Keratinocyte (primary cell): ENCODE data around the gene BEND5. TPM values are rescaled to one million over a fixed set of nuclear protein-coding genes. Genes with fewer than 3 reads are reported as not detected.
A peak's percentile ranks its signal among the peaks of the same experiment; 100 is the strongest.

Experiments used
- DNase-seq: peaks from one replicate; pipeline ENCODE4 v3.0.0-alpha.2; 2011; ENCODE audit warnings: low read depth, missing footprints, low spot score
- FAIRE-seq: peaks from 2 replicates; lab custom pipeline; 2011; peaks lifted over from hg19 to GRCh38; lab: Jason Lieb, UNC
- H2AFZ ChIP-seq: 2 replicates; pipeline ENCODE4 v1.6.0; 2012; ENCODE audit warnings: low read length, control low read depth, inconsistent platforms; ENCODE audit not compliant: control insufficient read depth
- H3K27ac ChIP-seq: 2 replicates; pipeline ENCODE4 v1.5.1; 2011; ENCODE audit warnings: low read length; ENCODE audit not compliant: control insufficient read depth, insufficient read depth
- H3K27me3 ChIP-seq: 3 replicates; pipeline ENCODE4 v1.6.0; 2011; ENCODE audit warnings: low read length; ENCODE audit not compliant: control insufficient read depth, insufficient read depth; ENCODE audit errors: extremely low read depth
- H3K36me3 ChIP-seq, 2 experiments: 2 replicates in 1 of 2; 3 replicates in 1 of 2; pipeline ENCODE4 v1.5.1; 2011; ENCODE audit warnings: low read length in 2 of 2, mild to moderate bottlenecking in 1 of 2; ENCODE audit not compliant: control insufficient read depth in 2 of 2, insufficient read depth in 2 of 2; ENCODE audit errors: extremely low read depth in 1 of 2
- H3K4me1 ChIP-seq: 3 replicates; pipeline ENCODE4 v1.5.1; 2011; ENCODE audit warnings: low read length; ENCODE audit not compliant: control insufficient read depth, insufficient read depth; ENCODE audit errors: extremely low read depth
- H3K4me2 ChIP-seq: 3 replicates; pipeline ENCODE4 v1.6.0; 2011; ENCODE audit warnings: low read depth, low read length; ENCODE audit not compliant: control insufficient read depth, insufficient read depth; ENCODE audit errors: extremely low read depth
- H3K4me3 ChIP-seq, 3 experiments: fragments of 200-600 bp in 1 of 3; sonication (generic) in 1 of 3; 2 replicates in 2 of 3; 3 replicates in 1 of 3; pipeline ENCODE4 v1.5.1; 2011 to 2016; ENCODE audit warnings: low read length in 3 of 3, mild to moderate bottlenecking in 3 of 3, control low read depth in 2 of 3, inconsistent platforms in 1 of 3, low read depth in 1 of 3, mixed read lengths in 1 of 3, mixed run types in 1 of 3, moderate library complexity in 1 of 3; ENCODE audit not compliant: control insufficient read depth in 2 of 3, insufficient read depth in 2 of 3; ENCODE audit errors: extremely low read depth in 1 of 3
- H3K79me2 ChIP-seq: 2 replicates; pipeline ENCODE4 v1.6.0; 2012; ENCODE audit warnings: low read length; ENCODE audit not compliant: control insufficient read depth, insufficient read depth
- H3K9ac ChIP-seq: 3 replicates; pipeline ENCODE4 v1.6.0; 2011; ENCODE audit warnings: low read length; ENCODE audit not compliant: control insufficient read depth, insufficient read depth; ENCODE audit errors: extremely low read depth
- H3K9me1 ChIP-seq: 3 replicates; pipeline ENCODE4 v1.6.0; 2011; ENCODE audit warnings: low read length; ENCODE audit not compliant: control insufficient read depth, insufficient read depth; ENCODE audit errors: extremely low read depth
- H3K9me3 ChIP-seq: 2 replicates; pipeline ENCODE4 v1.5.1; 2012; ENCODE audit warnings: low read depth, low read length; ENCODE audit not compliant: control insufficient read depth
- H4K20me1 ChIP-seq: 3 replicates; pipeline ENCODE4 v1.6.0; 2011; ENCODE audit warnings: low read length; ENCODE audit not compliant: control insufficient read depth, insufficient read depth; ENCODE audit errors: extremely low read depth
- EZH2 ChIP-seq: IDR thresholded peaks from one replicate; pipeline ENCODE4 v1.6.1; 2012; ENCODE audit warnings: inconsistent platforms, mild to moderate bottlenecking, low read length, moderate library complexity
- dilution Hi-C: fragments of 300-500 bp; cut with MboI; formaldehyde crosslinking; loops from one replicate; pipeline ENCODE4 v1.7.0; 2020; ENCODE audit warnings: low sequenced_read_pairs; ENCODE audit not compliant: extremely low pct_ligation_motif_present
- polyA plus RNA-seq, 5 experiments: library from polyadenylated mRNA; depleted of rRNA in 3 of 5; stranded (reverse) in 3 of 5; stranded (forward) in 1 of 5; unstranded in 1 of 5; fragments of >200 nt; gene quantifications; 1 replicate in 1 of 5; 2 replicates in 3 of 5; 3 replicates in 1 of 5; pipeline versions ENCODE4 v1.2.1 to v1.2.3, GENCODE V29; 2011 to 2012; ENCODE audit warnings: missing spikeins in 2 of 5, low read depth in 1 of 5, low replicate concordance in 1 of 5
- TF ChIP-seq, protein P1 (sequence below), 3 experiments: IDR thresholded peaks in 1 of 3; conservative IDR thresholded peaks in 1 of 3; optimal IDR thresholded peaks in 1 of 3; 2 replicates in 2 of 3; 3 replicates in 1 of 3; pipeline versions ENCODE3 to v1.5.1; 2011; ENCODE audit warnings: low read length in 3 of 3, mild to moderate bottlenecking in 3 of 3, moderate library complexity in 2 of 3, control low read depth in 1 of 3, inconsistent platforms in 1 of 3; ENCODE audit not compliant: insufficient read depth in 2 of 3; ENCODE audit errors: extremely low read depth in 1 of 3

BEND5 gene
- polyA plus RNA-seq, 1 donor (not counting 4 experiments of a cell fraction or from before 2014, with no cell fraction given), result not detected

DNA sequence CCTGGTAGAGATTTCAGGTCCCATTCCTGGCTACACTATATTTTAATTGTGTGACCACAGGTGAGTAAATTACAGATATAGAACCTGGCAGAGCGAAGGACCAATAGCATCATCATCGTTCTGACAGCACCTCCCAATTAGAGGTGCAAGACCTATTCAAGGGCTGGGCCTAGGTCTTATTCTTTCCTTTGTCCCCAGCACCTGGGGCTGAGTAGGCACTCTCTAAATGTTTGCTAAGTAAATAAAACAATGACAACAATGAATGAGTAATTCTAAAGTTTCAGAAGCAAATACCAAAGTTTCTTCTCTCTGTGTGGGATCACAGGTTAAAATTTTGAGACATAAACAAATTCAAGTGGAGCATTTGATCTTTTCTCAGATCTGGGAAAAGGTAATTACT, 32.7 kb downstream of the BEND5 start:
- H2AFZ ChIP-seq, result no peak overlapping the region
- H3K27ac ChIP-seq, result no peak overlapping the region
- H3K9me1 ChIP-seq, result no peaks in the 10 kb centered on the region
- TF ChIP-seq, protein P1, sequence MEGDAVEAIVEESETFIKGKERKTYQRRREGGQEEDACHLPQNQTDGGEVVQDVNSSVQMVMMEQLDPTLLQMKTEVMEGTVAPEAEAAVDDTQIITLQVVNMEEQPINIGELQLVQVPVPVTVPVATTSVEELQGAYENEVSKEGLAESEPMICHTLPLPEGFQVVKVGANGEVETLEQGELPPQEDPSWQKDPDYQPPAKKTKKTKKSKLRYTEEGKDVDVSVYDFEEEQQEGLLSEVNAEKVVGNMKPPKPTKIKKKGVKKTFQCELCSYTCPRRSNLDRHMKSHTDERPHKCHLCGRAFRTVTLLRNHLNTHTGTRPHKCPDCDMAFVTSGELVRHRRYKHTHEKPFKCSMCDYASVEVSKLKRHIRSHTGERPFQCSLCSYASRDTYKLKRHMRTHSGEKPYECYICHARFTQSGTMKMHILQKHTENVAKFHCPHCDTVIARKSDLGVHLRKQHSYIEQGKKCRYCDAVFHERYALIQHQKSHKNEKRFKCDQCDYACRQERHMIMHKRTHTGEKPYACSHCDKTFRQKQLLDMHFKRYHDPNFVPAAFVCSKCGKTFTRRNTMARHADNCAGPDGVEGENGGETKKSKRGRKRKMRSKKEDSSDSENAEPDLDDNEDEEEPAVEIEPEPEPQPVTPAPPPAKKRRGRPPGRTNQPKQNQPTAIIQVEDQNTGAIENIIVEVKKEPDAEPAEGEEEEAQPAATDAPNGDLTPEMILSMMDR (optimal IDR thresholded peaks at IDR 0.05 in 1 of 3, IDR thresholded peaks at IDR 0.05 in 1 of 3, conservative IDR thresholded peaks at IDR 0.05 in 1 of 3; ENCODE audit: extremely low read depth in 1 of 3, insufficient read depth in 2 of 3, low read length in 3 of 3), result no peak
- no peak for TF ChIP-seq EZH2
- no peak for DNase-seq
- no peak overlapping the region for H3K4me3 ChIP-seq
- H3K9me3 ChIP-seq, result no peaks in the 10 kb centered on the region
- H3K79me2 ChIP-seq, result no peaks in the 10 kb centered on the region
- no peak for FAIRE-seq
- dilution Hi-C loops, result no loop called here
- H3K4me1 ChIP-seq, result no peaks in the 10 kb centered on the region
- H3K36me3 ChIP-seq, result no peaks in the 10 kb centered on the region
- H3K27me3 ChIP-seq, result no peaks in the 10 kb centered on the region
- H4K20me1 ChIP-seq, result no peaks in the 10 kb centered on the region
- H3K4me2 ChIP-seq, result no peak overlapping the region
- no peak overlapping the region for H3K9ac ChIP-seq

DNA sequence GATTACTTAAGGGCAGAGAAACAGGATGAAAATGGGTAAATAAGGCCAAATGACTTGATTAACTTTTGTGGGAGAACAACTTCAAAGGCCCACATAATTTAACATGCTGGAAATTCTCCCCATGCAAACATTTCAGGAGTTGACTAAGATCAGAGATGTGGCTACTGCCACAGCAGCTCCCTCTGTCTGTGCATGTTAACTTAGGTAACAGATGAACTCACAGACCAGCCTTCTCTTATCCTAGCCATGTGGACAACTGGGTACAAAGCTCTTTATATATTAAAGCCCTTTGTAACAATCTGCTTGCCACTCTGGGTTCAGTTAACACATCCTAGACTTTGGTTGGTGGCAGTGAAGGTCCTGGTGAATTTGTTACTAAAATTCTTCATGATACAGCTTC, 33.2 kb downstream of the BEND5 start:
- Histone ChIP-seq H4K20me1 (no peaks in the 10 kb centered on the region), H3K9me3 (no peaks in the 10 kb centered on the region), H2AFZ (no peak overlapping the region), H3K9ac (no peak overlapping the region), H3K79me2 (no peaks in the 10 kb centered on the region), H3K27ac (no peak overlapping the region), H3K36me3 (no peaks in the 10 kb centered on the region), H3K27me3 (no peaks in the 10 kb centered on the region), H3K4me2 (no peak overlapping the region), H3K4me1 (no peaks in the 10 kb centered on the region), H3K4me3 (no peak overlapping the region), H3K9me1 (no peaks in the 10 kb centered on the region)
- no peak for TF ChIP-seq EZH2
- TF ChIP-seq, protein P1 (optimal IDR thresholded peaks at IDR 0.05 in 1 of 3, IDR thresholded peaks at IDR 0.05 in 1 of 3, conservative IDR thresholded peaks at IDR 0.05 in 1 of 3; ENCODE audit: extremely low read depth in 1 of 3, insufficient read depth in 2 of 3, low read length in 3 of 3), result peak in 1 of 3 experiments; percentile 5
- DNase-seq (no peak), FAIRE-seq (no peak)
- dilution Hi-C loops, result no loop called here
